OCI-LY7 (cell line): ENCODE results near the gene SATB2.

Source experiments
- CTCF ChIP-seq: fragments of 200-600 bp; sonication (generic); conservative IDR thresholded peaks from 2 replicates; pipeline ENCODE4 v1.5.1; 2014; ENCODE audit warnings: mild to moderate bottlenecking, antibody characterized with exemption, low read length, moderate library complexity, mixed read lengths
- EZH2phosphoT487 ChIP-seq: fragments of 200-600 bp; sonication (generic); IDR thresholded peaks from 2 replicates; pipeline ENCODE4 v1.6.1; 2018; ENCODE audit warnings: low read depth, borderline replicate concordance, mild to moderate bottlenecking, mixed run types, antibody characterized with exemption, low read length, moderate library complexity, mixed read lengths

- TF ChIP-seq CTCF (no peak), EZH2phosphoT487 (no peak)
Measured at GRCh38 chr2:199503148-199503547, 45.4 kb upstream of the SATB2 start.
